Breast epithelium (tissue), 4 donors: ENCODE measurements around the gene BEAN1. TPM values are rescaled to one million over a fixed set of nuclear protein-coding genes. Genes with fewer than 3 reads are reported as not detected.
"Not testable (repeated sequence)": the region's sequence is repeated elsewhere in the genome, so short reads cannot be mapped to it uniquely, and the experiment has no call there.

Experiments
- DNase-seq, 2 donors: peaks; one replicate each; pipeline ENCODE4 v3.0.0-alpha.2; 2019; ENCODE audit warnings: low spot score in 2 of 2
- H3K27ac ChIP-seq, 2 donors: fragments of 200-600 bp; sonication (generic) in 1 of 2; one replicate each; pipeline ENCODE4 v1.5.1; 2016 to 2019; ENCODE audit warnings: mild to moderate bottlenecking in 1 of 2
- H3K27me3 ChIP-seq, 2 donors: fragments of 200-600 bp; sonication (generic) in 1 of 2; one replicate each; pipeline versions ENCODE4 v1.5.1 to v1.6.0; 2017 to 2019; ENCODE audit warnings: control low read depth in 1 of 2, mild to moderate bottlenecking in 1 of 2
- H3K36me3 ChIP-seq: fragments of 200-600 bp; one replicate; pipeline ENCODE4 v1.5.1; 2019
- H3K4me1 ChIP-seq, 2 donors: fragments of 200-600 bp; sonication (generic); one replicate each; pipeline ENCODE4 v1.5.1; 2016 to 2019; ENCODE audit warnings: control low read depth in 1 of 2
- H3K4me3 ChIP-seq, 3 donors: fragments of 200-600 bp; sonication (generic); 1 replicate in 2 of 3; 2 replicates in 1 of 3; pipeline ENCODE4 v1.5.1; 2016 to 2019; ENCODE audit warnings: mild to moderate bottlenecking in 3 of 3, moderate library complexity in 2 of 3
- H3K9me3 ChIP-seq, 2 donors: fragments of 200-600 bp; sonication (generic) in 1 of 2; one replicate each; pipeline ENCODE4 v1.5.1; 2016 to 2019; ENCODE audit warnings: control low read depth in 1 of 2
- CTCF ChIP-seq, 3 donors: fragments of 450-650 bp; IDR thresholded peaks; one replicate each; pipeline ENCODE4 v1.5.1; 2016 to 2017; ENCODE audit warnings: antibody characterized with exemption in 3 of 3, mild to moderate bottlenecking in 3 of 3, moderate library complexity in 3 of 3
- POLR2A ChIP-seq: fragments of 450-650 bp; IDR thresholded peaks from one replicate; pipeline ENCODE4 v1.6.1; 2016; ENCODE audit warnings: antibody characterized with exemption, mild to moderate bottlenecking, moderate library complexity
- POLR2AphosphoS5 ChIP-seq, 3 donors: sonication (generic); formaldehyde crosslinking; IDR thresholded peaks; one replicate each; pipeline ENCODE4 v1.6.1; 2017; ENCODE audit warnings: antibody characterized with exemption in 3 of 3
- intact Hi-C: fragments of 100-400 bp; cut with DNase I; formaldehyde crosslinking; loops from one replicate; pipeline ENCODE4 v1.15.1; 2023; ENCODE audit warnings: low total_unique reads
- total RNA-seq, 3 donors: library from RNA; depleted of rRNA; stranded (reverse); fragments of >200 nt; gene quantifications; one replicate each; pipeline ENCODE4 v1.1.0, GENCODE V29; 2016

Gene BEAN1
- total RNA-seq, 3 donors from 2014 or later: 0.16 to 3.5 TPM; not detected in 1

- Histone ChIP-seq H3K27me3 (no peaks in the 10 kb centered on the region), H3K4me1 (no peaks in the 10 kb centered on the region), H3K4me3 (no peak overlapping the region), H3K27ac (no peak overlapping the region), H3K36me3 (no peaks in the 10 kb centered on the region), H3K9me3 (no peaks in the 10 kb centered on the region)
- intact Hi-C loops: no loop called here
- DNase-seq: peak in 1 of 2 donors; percentile 45
- TF ChIP-seq POLR2AphosphoS5 (IDR thresholded peaks at IDR 0.05): no peak
These were observed 66.7 kb downstream of the BEAN1 start for GRCh38 chr16:66493490-66494401.

- intact Hi-C loops: no loop called here
- peak in 1 of 2 donors; percentile 17 for DNase-seq
- Histone ChIP-seq H3K4me1 (no peaks in the 10 kb centered on the region), H3K27me3 (no peaks in the 10 kb centered on the region), H3K27ac (no peak overlapping the region), H3K36me3 (no peaks in the 10 kb centered on the region), H3K4me3 (no peak overlapping the region), H3K9me3 (no peaks in the 10 kb centered on the region)
- TF ChIP-seq POLR2A: no peak
- TF ChIP-seq CTCF (IDR thresholded peaks at IDR 0.05): no peak
- TF ChIP-seq POLR2AphosphoS5 (IDR thresholded peaks at IDR 0.05): no peak
These were observed 67.8 kb downstream of the BEAN1 start for GRCh38 chr16:66494916-66495315.

DNA sequence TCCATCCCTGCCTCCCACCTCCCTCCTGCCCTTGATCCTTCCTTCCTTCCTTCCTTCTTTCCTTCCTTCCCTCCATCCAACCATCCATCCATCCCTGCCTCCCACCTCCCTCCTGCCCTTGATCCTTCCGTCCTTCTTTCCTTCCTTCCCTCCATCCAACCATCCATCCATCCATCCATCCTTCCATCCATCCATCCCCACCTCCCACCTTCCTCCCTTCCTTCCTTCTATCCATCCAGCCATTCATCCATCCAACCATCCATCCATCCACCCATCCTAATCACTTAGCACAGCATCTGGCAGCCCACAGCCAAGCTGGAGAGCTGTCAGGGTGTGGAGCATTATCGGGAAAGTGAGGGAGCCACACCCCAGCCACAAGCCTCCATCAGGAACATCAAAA lies 68.3 kb downstream of the BEAN1 start:
- H3K9me3 ChIP-seq: no peaks in the 10 kb centered on the region
- no peaks in the 10 kb centered on the region for H3K27me3 ChIP-seq
- intact Hi-C loops: no loop called here
- no peak overlapping the region for H3K4me3 ChIP-seq
- TF ChIP-seq POLR2AphosphoS5 (IDR thresholded peaks at IDR 0.05) (no peak), CTCF (IDR thresholded peaks at IDR 0.05) (no peak), POLR2A (no peak)
- no peaks in the 10 kb centered on the region for H3K36me3 ChIP-seq
- no peaks in the 10 kb centered on the region for H3K4me1 ChIP-seq
- peak in 1 of 2 donors; percentile 17 for DNase-seq
- H3K27ac ChIP-seq: no peak overlapping the region

DNA sequence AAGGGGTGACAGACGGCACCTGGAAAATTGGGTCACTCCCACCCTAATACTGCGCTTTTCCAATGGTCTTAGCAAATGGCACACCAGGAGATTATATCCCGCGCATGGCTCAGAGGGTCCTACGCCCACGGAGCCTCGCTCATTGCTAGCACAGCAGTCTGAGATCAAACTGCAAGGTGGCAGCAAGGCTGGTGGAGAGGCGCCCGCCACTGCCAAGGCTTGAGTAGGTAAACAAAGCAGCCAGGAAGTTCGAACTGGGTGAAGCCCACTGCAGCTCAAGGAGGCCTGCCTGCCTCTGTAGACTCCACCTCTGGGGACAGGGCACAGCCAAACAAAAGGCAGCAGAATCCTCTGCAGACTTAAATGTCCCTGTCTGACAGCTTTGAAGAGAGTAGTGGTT lies 69.1 kb downstream of the BEAN1 start:
- H3K9me3 ChIP-seq, intact Hi-C loops, H3K36me3 ChIP-seq, H3K4me1 ChIP-seq, H3K27me3 ChIP-seq, H3K4me3 ChIP-seq, H3K27ac ChIP-seq: not testable (repeated sequence)
- DNase-seq: peak in 1 of 2 donors; percentile 20

DNA sequence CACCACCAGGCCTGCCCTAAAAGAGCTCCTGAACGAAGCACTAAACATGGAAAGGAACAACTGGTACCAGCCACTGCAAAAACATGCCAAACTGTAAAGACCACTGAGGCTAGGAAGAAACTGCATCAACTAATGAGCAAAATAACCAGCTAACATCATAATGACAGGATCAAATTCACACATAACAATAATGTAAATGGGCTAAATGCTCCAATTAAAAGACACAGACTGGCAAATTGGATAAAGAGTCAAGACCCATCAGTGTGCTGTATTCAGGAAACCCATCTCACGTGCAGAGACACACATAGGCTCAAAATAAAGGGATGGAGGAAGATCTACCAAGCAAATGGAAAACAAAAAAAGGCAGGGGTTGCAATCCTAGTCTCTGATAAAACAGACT lies 70.8 kb downstream of the BEAN1 start:
- H3K27ac ChIP-seq, intact Hi-C loops, H3K9me3 ChIP-seq, H3K4me1 ChIP-seq, H3K4me3 ChIP-seq, DNase-seq, H3K36me3 ChIP-seq, H3K27me3 ChIP-seq: not testable (repeated sequence)

GRCh38 chr16:66501563-66501962 lies 74.5 kb downstream of the BEAN1 start:
- H3K4me3 ChIP-seq, H3K9me3 ChIP-seq, H3K4me1 ChIP-seq, H3K27ac ChIP-seq, H3K36me3 ChIP-seq, intact Hi-C loops, DNase-seq, H3K27me3 ChIP-seq: not testable (repeated sequence)

GRCh38 chr16:66502020-66502913 lies 75.2 kb downstream of the BEAN1 start:
- no peaks in the 10 kb centered on the region for H3K27me3 ChIP-seq
- no peaks in the 10 kb centered on the region for H3K9me3 ChIP-seq
- no peak for TF ChIP-seq POLR2A
- TF ChIP-seq POLR2AphosphoS5 (IDR thresholded peaks at IDR 0.05): peak in 2 of 3 donors; percentile 69 to 88
- no peak for TF ChIP-seq CTCF (IDR thresholded peaks at IDR 0.05)
- H3K36me3 ChIP-seq: no peaks in the 10 kb centered on the region
- intact Hi-C loops: no loop called here
- no peaks in the 10 kb centered on the region for H3K4me1 ChIP-seq
- peak in 1 of 2 donors; percentile 56 for DNase-seq
- H3K4me3 ChIP-seq: peak overlapping the region in 1 of 3 donors; percentile 3
- H3K27ac ChIP-seq: peak overlapping the region; percentile 38 to 62
